AML-193 (cell line): ENCODE results near the gene ACKR4.
"Not testable (repeated sequence)": the region's sequence is repeated elsewhere in the genome, so short reads cannot be mapped to it uniquely, and the experiment has no call there.

Experiments
- DNase-seq, 2 experiments: peaks; one replicate each; lab custom pipeline; 2025; lab: John Stamatoyannopoulos, UW

Gene ACKR4

DNA sequence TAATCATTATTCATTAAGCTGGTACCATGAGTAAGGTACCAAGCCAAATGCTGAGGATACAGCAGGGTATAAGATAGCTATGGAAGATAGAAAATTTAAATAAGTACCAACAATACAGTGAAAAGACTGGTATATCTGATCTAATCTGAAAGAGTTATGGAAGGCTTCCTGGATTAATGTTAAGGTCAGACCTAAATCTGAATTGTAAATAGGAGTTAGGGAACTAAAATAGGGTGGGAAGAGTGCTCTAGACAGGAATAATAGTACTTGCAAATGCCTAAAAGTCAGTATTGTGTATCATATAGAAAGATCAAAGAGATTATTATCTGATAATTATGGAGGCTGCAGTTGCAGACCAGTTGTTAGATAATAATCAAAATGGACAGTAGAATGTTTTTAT is 2.6 kb upstream of the ACKR4 start:
- no peak for DNase-seq

DNA sequence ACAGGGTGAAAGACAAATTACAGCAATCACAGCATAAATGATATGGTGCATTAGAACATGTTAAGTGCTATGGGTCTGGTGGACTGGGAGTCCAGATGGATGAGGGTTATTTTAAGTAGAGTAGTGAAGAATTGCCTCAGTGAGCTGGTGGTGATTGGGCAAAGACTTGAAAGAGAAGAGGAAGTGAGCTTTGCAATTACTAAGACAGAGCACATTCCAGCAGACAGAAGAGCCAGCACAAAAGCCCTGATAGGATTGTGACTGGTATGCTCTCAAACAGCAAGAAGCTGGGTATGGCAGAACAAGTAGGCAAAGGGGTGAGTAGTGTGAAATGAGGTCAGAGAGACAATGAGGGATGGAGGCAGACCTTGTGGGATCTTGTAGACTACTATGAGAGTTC is 2.1 kb upstream of the ACKR4 start:
- peak; percentile 62 to 76 for DNase-seq

- no peak for DNase-seq
Observed at GRCh38 chr3:132596326-132596725, 744 bp upstream of the ACKR4 start.

GRCh38 chr3:132597660-132598059 is 590 bp downstream of the ACKR4 start:
- no peak for DNase-seq

GRCh38 chr3:132598181-132598580 is 1.1 kb downstream of the ACKR4 start:
- no peak for DNase-seq

DNA sequence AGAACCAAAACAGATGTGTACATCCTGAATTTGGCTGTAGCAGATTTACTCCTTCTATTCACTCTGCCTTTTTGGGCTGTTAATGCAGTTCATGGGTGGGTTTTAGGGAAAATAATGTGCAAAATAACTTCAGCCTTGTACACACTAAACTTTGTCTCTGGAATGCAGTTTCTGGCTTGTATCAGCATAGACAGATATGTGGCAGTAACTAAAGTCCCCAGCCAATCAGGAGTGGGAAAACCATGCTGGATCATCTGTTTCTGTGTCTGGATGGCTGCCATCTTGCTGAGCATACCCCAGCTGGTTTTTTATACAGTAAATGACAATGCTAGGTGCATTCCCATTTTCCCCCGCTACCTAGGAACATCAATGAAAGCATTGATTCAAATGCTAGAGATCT is 3.5 kb downstream of the ACKR4 start:
- not testable (repeated sequence) for DNase-seq

DNA sequence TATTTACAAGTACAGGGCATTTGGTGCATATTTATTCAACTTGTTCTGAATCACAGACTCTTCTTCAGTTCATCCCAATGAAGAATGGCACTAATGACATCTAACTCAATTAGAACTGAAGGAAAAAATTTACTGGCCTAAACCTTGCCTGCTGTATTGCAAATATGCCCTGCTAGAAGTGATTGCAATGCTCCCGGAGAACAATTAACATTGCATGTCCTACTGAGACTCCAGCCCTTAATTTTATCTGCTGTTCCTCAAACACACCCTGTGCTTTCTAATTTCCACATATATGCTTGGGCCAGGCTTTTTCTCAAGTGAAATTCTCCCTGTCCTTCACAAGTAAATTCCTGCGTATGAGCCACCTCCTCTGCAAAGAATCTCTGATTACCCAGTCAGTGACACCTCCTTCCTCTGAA is 8.3 kb downstream of the ACKR4 start:
- DNase-seq, result no peak

DNA sequence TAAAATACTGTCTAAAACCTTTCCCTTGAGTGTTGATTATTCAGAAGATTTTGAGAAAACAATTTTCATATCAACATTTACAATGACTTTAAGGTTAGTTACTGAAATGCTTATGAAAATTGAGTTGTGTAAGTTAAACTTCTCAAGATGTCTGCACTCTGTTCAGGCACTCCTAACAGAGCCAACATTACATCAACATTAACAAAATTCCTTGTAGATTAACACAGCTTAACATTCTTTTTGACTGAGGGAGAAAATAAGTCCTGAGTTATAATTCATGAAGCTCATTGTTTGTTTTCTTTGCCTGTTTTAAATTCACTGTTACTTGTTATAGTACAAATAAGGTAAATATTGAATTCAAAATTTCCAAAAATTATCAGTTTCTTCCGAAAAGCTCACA is 9.0 kb downstream of the ACKR4 start:
- DNase-seq, result no peak

GRCh38 chr3:132606620-132607019 is 9.6 kb downstream of the ACKR4 start:
- DNase-seq, result not testable (repeated sequence)

DNA sequence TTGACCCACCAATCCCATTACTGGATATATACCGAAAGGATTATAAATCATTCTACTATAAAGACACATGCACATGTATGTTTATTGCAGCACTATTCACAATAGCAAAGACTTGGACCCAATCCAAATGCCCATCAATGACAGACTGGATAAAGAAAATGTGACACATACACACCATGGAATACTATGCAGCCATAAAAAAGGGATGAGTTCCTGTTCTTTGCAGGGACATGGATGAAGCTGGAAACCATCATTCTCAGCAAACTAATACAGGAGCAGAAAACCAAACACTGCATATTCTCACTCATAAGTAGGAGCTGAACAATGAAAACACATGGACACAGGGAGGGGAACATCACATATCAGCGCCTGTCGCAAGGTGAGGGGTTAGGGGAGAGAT is 18.2 kb downstream of the ACKR4 start:
- DNase-seq, result not testable (repeated sequence)

GRCh38 chr3:132615881-132616280 is 18.8 kb downstream of the ACKR4 start:
- DNase-seq, result no peak

- no peak for DNase-seq
Observed at GRCh38 chr3:132616780-132617179, 19.7 kb downstream of the ACKR4 start.

DNA sequence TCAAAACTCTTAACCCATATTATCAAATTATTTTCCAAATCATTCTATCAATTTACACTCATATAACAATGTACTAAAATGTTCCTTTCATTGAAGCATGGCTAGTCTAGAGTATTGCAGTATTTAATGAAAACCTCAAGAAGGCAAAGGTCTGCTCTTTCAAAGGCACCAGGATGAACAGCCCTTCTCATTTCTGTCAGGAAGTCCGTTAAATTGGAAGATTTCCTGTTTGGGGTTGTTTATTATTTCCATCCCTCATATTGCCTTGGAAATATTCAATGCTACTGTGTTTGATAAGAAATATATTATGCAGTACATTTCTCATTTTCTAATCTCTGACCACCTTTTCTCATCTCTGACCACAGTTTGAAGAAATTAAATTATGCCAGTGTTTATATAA is 25.1 kb downstream of the ACKR4 start:
- DNase-seq, result no peak

DNA sequence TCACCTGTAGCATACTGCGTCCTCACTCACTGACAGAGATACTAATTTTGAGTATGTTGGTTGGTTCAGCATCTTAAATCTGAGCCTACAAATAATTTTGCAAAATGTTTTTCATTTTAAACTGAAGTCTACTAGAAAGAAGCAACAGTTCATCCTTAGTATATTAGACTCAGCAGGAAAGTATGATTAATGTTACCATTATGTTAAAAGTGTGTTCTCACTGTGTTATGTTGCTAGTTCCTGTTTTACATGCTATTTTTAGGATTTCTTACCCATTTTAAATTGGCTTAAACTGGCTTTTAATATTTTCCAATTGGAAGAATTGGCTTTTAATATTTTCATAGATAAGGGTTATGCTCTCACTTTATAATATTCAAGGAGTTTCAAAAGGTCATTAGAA is 25.7 kb downstream of the ACKR4 start:
- DNase-seq, result no peak

DNA sequence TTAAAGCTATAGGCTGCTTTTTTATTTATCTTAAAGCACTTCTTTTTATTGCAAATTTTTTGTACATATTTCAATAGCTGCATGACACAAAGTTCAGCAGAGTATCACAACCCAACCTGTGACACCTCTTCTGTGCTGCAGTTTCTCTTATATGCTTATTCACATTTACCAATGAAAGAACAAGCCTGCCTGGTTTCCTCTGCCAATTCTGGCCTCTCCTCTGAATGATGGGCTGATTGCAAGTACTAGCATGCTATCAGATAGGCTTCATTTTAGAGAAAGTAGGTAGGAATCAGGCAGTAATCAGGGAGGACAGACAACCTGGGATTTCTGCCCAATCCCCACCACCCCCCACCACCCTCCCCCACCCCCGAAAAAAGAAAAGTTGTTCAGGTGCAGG is 26.6 kb downstream of the ACKR4 start:
- no peak for DNase-seq

GRCh38 chr3:132624790-132625189 is 27.7 kb downstream of the ACKR4 start:
- no peak for DNase-seq

DNA sequence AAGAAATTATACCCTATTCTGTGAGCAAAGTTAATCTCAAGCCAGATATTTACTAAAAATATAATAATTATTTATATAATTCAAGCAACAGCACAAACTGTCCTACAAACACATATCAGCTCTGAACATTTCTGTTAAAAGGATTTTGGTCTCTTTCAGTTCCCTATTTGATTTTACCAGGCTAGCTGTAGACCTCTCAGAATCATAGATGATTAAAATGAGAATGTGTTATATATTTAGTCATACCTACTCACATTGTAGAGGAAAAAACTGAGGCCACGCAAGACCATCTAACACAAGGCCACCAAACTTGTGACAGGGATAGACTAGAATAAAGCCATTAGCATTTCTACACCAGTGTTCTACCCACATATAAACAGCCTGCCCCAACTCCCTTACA is 28.5 kb downstream of the ACKR4 start:
- no peak for DNase-seq

DNA sequence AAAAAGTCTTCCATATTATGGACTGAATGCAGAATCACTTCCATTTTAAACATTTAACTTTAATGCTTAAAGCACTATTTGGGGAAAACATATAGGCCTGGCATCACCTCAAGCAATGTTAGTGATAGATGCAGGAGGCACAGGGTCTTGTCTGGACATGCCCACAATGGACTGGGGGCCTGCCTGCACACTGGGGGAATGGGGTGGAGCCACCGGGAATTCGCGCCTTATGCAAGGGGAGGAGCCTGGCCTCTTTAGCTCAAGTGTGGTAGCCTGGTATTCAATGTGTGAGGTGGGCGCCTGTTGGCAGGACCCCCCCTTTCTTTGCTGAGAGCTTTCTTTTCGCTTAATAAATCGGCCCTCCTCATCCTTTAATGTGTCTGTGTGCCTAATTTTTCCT is 29.9 kb downstream of the ACKR4 start:
- no peak for DNase-seq

- no peak for DNase-seq
Observed at GRCh38 chr3:132628157-132628556, 31.1 kb downstream of the ACKR4 start.

- DNase-seq, result no peak
Observed at GRCh38 chr3:132629928-132630327, 32.9 kb downstream of the ACKR4 start.

- DNase-seq, result no peak
Observed at GRCh38 chr3:132630612-132631011, 33.5 kb downstream of the ACKR4 start.

GRCh38 chr3:132635052-132635451 is 38.0 kb downstream of the ACKR4 start:
- no peak for DNase-seq

DNA sequence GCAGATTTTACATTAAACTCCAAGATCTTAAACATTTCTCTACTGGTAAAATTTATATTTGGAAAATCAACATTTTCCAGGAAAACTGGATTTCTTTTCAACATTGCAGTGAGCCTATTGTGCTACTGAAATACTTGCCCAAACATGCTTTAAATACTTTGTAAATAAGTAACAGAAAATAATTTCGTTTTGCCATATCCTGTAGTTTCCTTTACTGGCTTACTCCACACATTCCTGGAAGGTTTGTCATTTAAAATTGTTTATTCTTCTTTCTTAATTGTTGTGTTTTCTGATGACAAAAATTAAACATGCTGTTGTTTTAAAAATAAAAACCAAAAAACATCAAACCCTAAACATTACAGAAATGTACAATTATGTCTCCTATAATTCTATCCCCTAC is 40.5 kb downstream of the ACKR4 start:
- no peak for DNase-seq

DNA sequence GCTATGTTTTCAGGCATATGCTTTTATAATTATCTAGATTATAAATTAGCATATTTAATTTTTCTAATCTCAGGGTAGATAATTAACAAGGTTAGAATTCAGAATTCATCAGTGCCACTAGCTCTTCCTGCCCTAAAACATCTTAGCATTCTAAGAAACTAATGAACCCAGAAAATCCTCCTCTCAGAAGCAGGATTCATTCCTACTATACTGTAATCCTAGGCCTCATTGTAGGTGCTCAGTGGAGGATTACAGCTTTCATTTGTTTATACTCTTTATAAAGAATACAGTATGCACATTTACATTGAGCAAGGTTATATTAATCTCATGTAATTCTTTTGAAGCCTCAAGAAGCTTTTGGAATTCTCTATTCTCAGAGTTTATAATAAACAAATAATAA is 41.6 kb downstream of the ACKR4 start:
- no peak for DNase-seq

DNA sequence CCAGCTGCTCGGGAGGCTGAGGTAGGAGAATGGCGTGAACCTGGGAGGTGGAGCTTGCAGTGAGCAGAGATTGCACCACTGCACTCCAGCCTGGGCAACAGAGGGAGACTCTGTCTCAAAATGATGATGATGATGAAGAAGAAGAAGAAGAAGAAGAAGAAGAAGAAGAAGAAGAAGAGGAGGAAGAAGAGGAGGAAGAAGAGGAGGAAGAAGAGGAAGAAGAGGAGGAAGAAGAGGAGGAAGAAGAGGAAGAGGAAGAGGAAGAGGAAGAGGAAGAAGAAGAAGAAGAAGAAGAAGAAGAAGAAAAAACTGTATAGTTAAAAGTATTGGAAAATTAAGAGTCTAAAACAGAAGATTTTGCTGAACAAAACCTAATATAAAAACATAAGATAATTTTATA is 44.4 kb downstream of the ACKR4 start:
- DNase-seq, result not testable (repeated sequence)
